Tibial nerve (tissue), 3 donors: ENCODE data around the gene FAM118A.

Experiments used
- CTCF ChIP-seq, 5 experiments: fragments of 200-600 bp in 3 of 5; fragments of 450-650 bp in 2 of 5; sonication (generic) in 3 of 5; IDR thresholded peaks; one replicate each; pipeline ENCODE4 v1.5.1; 2016 to 2019; ENCODE audit warnings: antibody characterized with exemption in 5 of 5, mild to moderate bottlenecking in 3 of 5, moderate library complexity in 2 of 5
- POLR2A ChIP-seq, 2 donors: fragments of 450-650 bp; IDR thresholded peaks; one replicate each; pipeline ENCODE4 v1.6.1; 2017; ENCODE audit warnings: antibody characterized with exemption in 2 of 2, mild to moderate bottlenecking in 2 of 2, moderate library complexity in 2 of 2

- TF ChIP-seq CTCF (IDR thresholded peaks at IDR 0.05), result peak in 3 of 5 experiments; percentile 4 to 42 (median 15)
- TF ChIP-seq POLR2A (IDR thresholded peaks at IDR 0.05), result peak in 1 of 2 donors; percentile 88
Measured at GRCh38 chr22:45309422-45310227, at the start of gene FAM118A.
